GM12878 (cell line): ENCODE data around the gene SECTM1.

Source experiments
- MTA3 ChIP-seq: IDR thresholded peaks from 2 replicates; pipeline ENCODE4 v1.6.1; 2012; ENCODE audit warnings: low read length, inconsistent platforms, borderline replicate concordance
- NRF1 ChIP-seq: conservative IDR thresholded peaks from 2 replicates; pipeline ENCODE4 v1.6.1; 2011; ENCODE audit warnings: mild to moderate bottlenecking, low read depth, low read length, improper control_type of control experiment
- POLR2A ChIP-seq: IDR thresholded peaks from 2 replicates; pipeline ENCODE4 v1.6.1; 2011; ENCODE audit warnings: low read depth, mild to moderate bottlenecking, low read length

DNA sequence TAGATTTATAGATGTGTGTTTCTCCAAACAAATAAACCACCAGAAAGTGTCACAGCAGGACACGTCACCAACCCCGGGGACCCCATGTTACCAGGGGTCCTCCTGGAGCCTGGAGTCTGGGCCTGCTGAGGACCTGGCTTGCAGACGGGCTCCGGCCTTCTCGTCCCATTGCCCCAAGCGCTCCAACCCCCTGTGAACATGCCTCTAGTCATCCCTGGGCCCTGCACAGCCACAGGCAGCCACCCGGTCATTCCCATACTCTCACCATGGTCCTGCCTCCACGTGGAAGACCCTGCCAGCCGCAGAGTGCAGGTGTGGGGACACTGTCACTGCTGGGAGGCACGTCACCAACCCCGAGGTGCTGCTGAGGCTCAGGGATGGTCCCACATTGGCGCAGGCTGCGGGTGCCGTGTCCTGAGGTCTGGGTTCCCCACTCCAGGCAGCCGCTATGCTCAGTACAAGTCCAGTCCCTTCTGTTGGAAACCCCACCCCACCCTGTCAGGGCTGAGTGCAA lies 4.5 kb downstream of the SECTM1 start:
- TF ChIP-seq MTA3 (no peak), POLR2A (no peak), NRF1 (no peak)
